Measurements from ENCODE around the gene ESD.

GRCh38 chr13:46757640-46758039, 39.3 kb downstream of the ESD start:
- TF ChIP-seq CTCF (IDR thresholded peaks at IDR 0.05; ENCODE audit: low read depth, low read length, poor library complexity, severe bottlenecking) (no peak), EZH2phosphoT487 (IDR thresholded peaks at IDR 0.05; ENCODE audit: borderline replicate concordance, low read length) (no peak)
